HG03159 (cell line): ENCODE data around the gene DPH1.
"Not testable (repeated sequence)": the region's sequence is repeated elsewhere in the genome, so short reads cannot be mapped to it uniquely, and the experiment has no call there.

ENCODE experiments used
- ATAC-seq: cut with Tn5 transposase; IDR thresholded peaks from one replicate; pipeline ENCODE4 v1.9.1; 2021; ENCODE audit warnings: mild to moderate bottlenecking, moderate library complexity; ENCODE audit not compliant: unreplicated experiment

The DPH1 gene

GRCh38 chr17:2029911-2030778 is at the start of gene DPH1:
DPH1 (plus strand) TSS chr17:2030153; CDS start chr17:2030170, 17 bp downstream.
- ATAC-seq: peak; percentile 74

- ATAC-seq: no peak
Measured at GRCh38 chr17:1980665-1981250, 49.2 kb upstream of the DPH1 start.

- ATAC-seq: not testable (repeated sequence)
Measured at GRCh38 chr17:1982793-1983366, 47.1 kb upstream of the DPH1 start.

- ATAC-seq: no peak
Measured at GRCh38 chr17:1985093-1985492, 44.9 kb upstream of the DPH1 start.

GRCh38 chr17:1985686-1986085 is 44.3 kb upstream of the DPH1 start:
- ATAC-seq: no peak

GRCh38 chr17:1986783-1987451 is 43.0 kb upstream of the DPH1 start:
- no peak for ATAC-seq

- no peak for ATAC-seq
Measured at GRCh38 chr17:1989135-1989534, 40.8 kb upstream of the DPH1 start.

- no peak for ATAC-seq
Measured at GRCh38 chr17:1992541-1992940, 37.4 kb upstream of the DPH1 start.

- no peak for ATAC-seq
Measured at GRCh38 chr17:1994707-1995106, 35.2 kb upstream of the DPH1 start.

- ATAC-seq: no peak
Measured at GRCh38 chr17:1995321-1995892, 34.5 kb upstream of the DPH1 start.

- no peak for ATAC-seq
Measured at GRCh38 chr17:1995907-1996799, 33.8 kb upstream of the DPH1 start.

GRCh38 chr17:1996800-1997288 is 33.1 kb upstream of the DPH1 start:
- ATAC-seq: no peak

GRCh38 chr17:1997289-1997926 is 32.5 kb upstream of the DPH1 start:
- no peak for ATAC-seq

- ATAC-seq: no peak
Measured at GRCh38 chr17:1997927-1998742, 31.8 kb upstream of the DPH1 start.

GRCh38 chr17:1999557-2000251 is 30.2 kb upstream of the DPH1 start:
- ATAC-seq: no peak

GRCh38 chr17:2002767-2003329 is 27.1 kb upstream of the DPH1 start:
- ATAC-seq: no peak

- no peak for ATAC-seq
Measured at GRCh38 chr17:2003525-2003924, 26.4 kb upstream of the DPH1 start.
